Right lobe of liver (tissue), 4 donors: ENCODE data around the gene SF3B3.

Source experiments
- CTCF ChIP-seq, 4 donors: fragments of 200-600 bp in 3 of 4; fragments of 450-650 bp in 1 of 4; IDR thresholded peaks; one replicate each; pipeline versions ENCODE4 v1.5.1 to v1.8.0; 2016 to 2022; ENCODE audit warnings: antibody characterized with exemption in 4 of 4, mild to moderate bottlenecking in 2 of 4
- POLR2A ChIP-seq: fragments of 450-650 bp; IDR thresholded peaks from one replicate; pipeline ENCODE4 v1.6.1; 2017; ENCODE audit warnings: antibody characterized with exemption, mild to moderate bottlenecking
- donor health status: DM: no; HTN: no; CAD: no.
- donor health status: DM: no; HTN: no; CAD: no.
- donor health status: DM: no; HTN: yes; CAD: no.

DNA sequence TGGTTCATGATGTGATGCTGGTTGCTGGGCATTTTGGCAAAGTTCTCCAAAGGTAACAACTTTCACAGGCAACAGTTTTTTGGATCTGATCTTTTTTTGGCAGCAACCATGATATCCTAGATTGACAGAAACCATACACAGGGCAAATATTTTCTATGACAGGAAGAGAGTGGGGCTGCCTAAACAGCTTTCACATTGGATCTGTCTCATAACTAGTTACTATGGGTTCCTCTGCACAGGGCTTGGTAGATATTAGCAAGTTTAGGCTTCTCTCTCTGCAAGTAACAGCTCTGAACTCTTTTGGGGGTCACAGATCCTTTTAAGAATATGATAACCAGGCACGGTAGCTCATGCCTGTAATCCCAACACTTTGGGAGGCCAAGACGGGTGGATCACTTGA is 28.8 kb upstream of the SF3B3 start:
- no peak for TF ChIP-seq CTCF (IDR thresholded peaks at IDR 0.05)
- no peak for TF ChIP-seq POLR2A
